ENCODE data around the gene SLFN5.

SLFN5 gene

DNA sequence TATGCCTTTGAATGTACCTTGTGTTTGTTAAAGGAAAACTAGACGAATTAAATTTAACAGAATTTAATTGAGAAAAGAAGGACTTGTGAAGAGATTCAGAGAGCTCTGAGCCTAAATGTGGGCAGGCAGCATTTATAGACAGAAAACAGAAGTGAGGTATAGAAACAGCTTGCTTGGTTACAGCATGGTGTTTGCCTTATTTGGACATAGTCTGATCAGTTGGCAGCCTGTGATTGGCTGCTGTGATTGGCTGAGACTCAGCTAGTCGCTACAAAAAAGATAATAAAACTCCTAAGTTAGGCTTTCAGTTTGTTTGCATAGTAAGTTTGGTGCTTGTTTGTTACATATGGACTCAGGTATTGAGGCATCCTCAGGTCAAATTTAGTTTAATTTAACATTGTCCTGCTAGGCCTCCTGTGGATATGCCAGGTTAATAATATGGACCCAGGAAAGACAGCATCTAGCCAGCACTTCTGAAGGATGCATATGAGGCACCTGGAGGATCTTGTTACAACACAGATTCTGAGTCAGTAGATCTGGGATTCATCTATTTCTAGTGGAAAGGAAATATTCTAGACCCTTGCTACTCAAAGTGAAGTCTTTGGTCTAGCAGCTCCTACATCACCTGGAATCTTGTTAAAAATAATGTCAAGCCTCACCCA, 43.4 kb downstream of the SLFN5 start:
- Histone ChIP-seq H3K9ac (ENCODE audit: low read length) (no peak overlapping the region), H2BK5ac (ENCODE audit: low read depth, low read length, poor library complexity) (no peak overlapping the region), H4K91ac (ENCODE audit: low read depth, low read length) (no peak overlapping the region), H3K79me1 (ENCODE audit: low read length) (no peaks in the 10 kb centered on the region), H3K27ac (ENCODE audit: low read depth, low read length) (no peak overlapping the region), H3K23ac (ENCODE audit: low read length) (no peak overlapping the region), H3K18ac (ENCODE audit: low read length) (no peak overlapping the region), H4K12ac (ENCODE audit: low read depth, low read length) (no peak overlapping the region), H2BK120ac (ENCODE audit: insufficient read depth, low read length, poor library complexity) (no peak overlapping the region), H3K4me3 (ENCODE audit: low read depth, low read length) (no peak overlapping the region), H3K36me3 (ENCODE audit: control insufficient read depth in 1 of 2, insufficient read depth in 2 of 2, low read length in 2 of 2) (no peaks in the 10 kb centered on the region), H3K4ac (ENCODE audit: low read depth, low read length) (no peak overlapping the region), H3K14ac (ENCODE audit: low read length) (no peak overlapping the region), H2BK12ac (ENCODE audit: low read length) (no peak overlapping the region), H3K9me3 (ENCODE audit: insufficient read depth, low read depth, low read length) (no peaks in the 10 kb centered on the region), H2AK5ac (ENCODE audit: low read length) (no peak overlapping the region), H2AFZ (ENCODE audit: insufficient read depth, low read length, poor library complexity) (no peak overlapping the region), H4K8ac (ENCODE audit: low read depth, low read length) (no peak overlapping the region), H3K27me3 (ENCODE audit: insufficient read depth, low read length) (no peaks in the 10 kb centered on the region), H3K4me2 (ENCODE audit: low read length) (no peak overlapping the region), H3K79me2 (ENCODE audit: control insufficient read depth, insufficient read depth, low read length, poor library complexity) (no peaks in the 10 kb centered on the region), H3K4me1 (ENCODE audit: control insufficient read depth in 1 of 2, insufficient read depth in 2 of 2, low read length in 2 of 2) (no peaks in the 10 kb centered on the region)
- no peak for DNase-seq
- no CpG with 5 or more reads among the region's 2 CpGs for WGBS (ENCODE audit: extremely low coverage, insufficient coverage, insufficient read length)

DNA sequence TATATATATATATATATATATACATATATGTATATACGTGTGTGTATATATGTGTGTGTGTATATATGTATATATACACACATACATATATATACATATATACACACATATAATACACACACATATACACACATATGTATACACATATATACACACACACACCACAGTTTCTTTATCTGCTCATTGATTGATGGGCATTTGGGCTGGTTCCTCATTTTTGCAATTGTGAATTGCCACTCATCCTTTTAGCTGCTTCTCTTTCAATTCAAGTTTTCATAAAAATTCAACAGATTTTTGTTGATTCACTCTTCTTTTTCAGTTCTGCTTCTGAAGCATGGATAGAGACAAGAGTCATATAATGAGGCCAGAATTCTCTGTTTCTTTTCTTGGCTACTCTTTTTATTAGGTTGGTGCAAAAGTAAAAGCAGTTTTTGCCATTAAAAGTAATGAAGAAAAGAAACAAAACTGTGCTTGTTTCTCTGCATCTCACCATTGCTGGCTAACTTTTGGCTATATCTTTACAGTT, 44.5 kb downstream of the SLFN5 start:
- Histone ChIP-seq H4K91ac (ENCODE audit: low read depth, low read length) (no peak overlapping the region), H2BK12ac (ENCODE audit: low read length) (no peak overlapping the region), H2BK120ac (ENCODE audit: insufficient read depth, low read length, poor library complexity) (no peak overlapping the region), H2AK5ac (ENCODE audit: low read length) (no peak overlapping the region), H3K27ac (ENCODE audit: low read depth, low read length) (no peak overlapping the region), H3K9me3 (ENCODE audit: insufficient read depth, low read depth, low read length) (no peaks in the 10 kb centered on the region), H3K79me2 (ENCODE audit: control insufficient read depth, insufficient read depth, low read length, poor library complexity) (no peaks in the 10 kb centered on the region), H2BK5ac (ENCODE audit: low read depth, low read length, poor library complexity) (no peak overlapping the region), H4K8ac (ENCODE audit: low read depth, low read length) (no peak overlapping the region), H3K23ac (ENCODE audit: low read length) (no peak overlapping the region), H3K9ac (ENCODE audit: low read length) (no peak overlapping the region), H3K4me2 (ENCODE audit: low read length) (no peak overlapping the region), H3K36me3 (ENCODE audit: control insufficient read depth in 1 of 2, insufficient read depth in 2 of 2, low read length in 2 of 2) (no peaks in the 10 kb centered on the region), H2AFZ (ENCODE audit: insufficient read depth, low read length, poor library complexity) (no peak overlapping the region), H3K27me3 (ENCODE audit: insufficient read depth, low read length) (no peaks in the 10 kb centered on the region), H3K4me1 (ENCODE audit: control insufficient read depth in 1 of 2, insufficient read depth in 2 of 2, low read length in 2 of 2) (no peaks in the 10 kb centered on the region), H3K4me3 (ENCODE audit: low read depth, low read length) (no peak overlapping the region), H4K12ac (ENCODE audit: low read depth, low read length) (no peak overlapping the region), H3K4ac (ENCODE audit: low read depth, low read length) (no peak overlapping the region), H3K14ac (ENCODE audit: low read length) (no peak overlapping the region), H3K79me1 (ENCODE audit: low read length) (no peaks in the 10 kb centered on the region), H3K18ac (ENCODE audit: low read length) (no peak overlapping the region)
- no CpG with 5 or more reads among the region's 1 CpG for WGBS (ENCODE audit: extremely low coverage, insufficient coverage, insufficient read length)
- DNase-seq: no peak

DNA sequence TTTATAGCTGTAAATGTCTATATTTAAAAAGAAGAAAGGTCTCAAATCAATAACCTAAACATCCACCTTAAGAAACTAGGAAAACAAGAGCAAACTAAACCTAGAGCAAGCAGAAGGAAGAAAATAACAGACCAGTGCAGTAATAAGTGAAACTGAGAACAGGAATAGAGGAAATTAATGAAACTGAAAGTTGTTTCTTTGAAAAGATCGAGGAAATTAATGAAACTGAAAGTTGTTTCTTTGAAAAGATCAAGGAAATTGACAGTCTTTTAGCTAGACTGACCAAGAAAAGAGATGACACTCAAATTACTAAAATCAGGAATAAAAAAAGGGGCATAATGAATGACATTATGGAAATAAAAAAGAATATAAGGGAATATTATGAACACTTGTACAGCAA, 46.4 kb downstream of the SLFN5 start:
- DNase-seq: no peak
- WGBS (ENCODE audit: extremely low coverage, insufficient coverage, insufficient read length): no CpG with 5 or more reads among the region's 1 CpG

DNA sequence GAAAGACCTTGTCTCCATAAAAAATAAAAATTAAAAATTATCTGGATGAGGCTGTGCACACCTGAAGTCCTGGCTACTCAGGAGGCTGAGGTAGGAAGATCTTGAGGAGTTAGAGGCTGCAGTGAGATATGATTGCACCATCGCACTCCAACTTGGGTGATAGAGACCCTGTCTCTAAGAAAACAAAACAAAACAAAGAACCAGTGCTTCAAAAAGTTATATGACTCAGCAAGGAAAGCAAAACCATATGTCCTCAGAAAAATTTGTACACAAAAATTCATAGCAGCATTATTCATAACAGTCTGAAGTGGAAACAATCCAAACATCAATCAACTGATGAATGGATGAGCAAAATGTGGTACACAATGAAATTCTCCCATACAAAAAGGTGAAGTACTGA, 48.9 kb downstream of the SLFN5 start:
- Histone ChIP-seq H3K36me3 (ENCODE audit: control insufficient read depth in 1 of 2, insufficient read depth in 2 of 2, low read length in 2 of 2) (no peaks in the 10 kb centered on the region), H3K4me3 (ENCODE audit: low read depth, low read length) (no peak overlapping the region), H3K9me3 (ENCODE audit: insufficient read depth, low read depth, low read length) (no peaks in the 10 kb centered on the region), H3K4ac (ENCODE audit: low read depth, low read length) (no peak overlapping the region), H4K91ac (ENCODE audit: low read depth, low read length) (no peak overlapping the region), H4K8ac (ENCODE audit: low read depth, low read length) (no peak overlapping the region), H3K4me2 (ENCODE audit: low read length) (no peak overlapping the region), H2AFZ (ENCODE audit: insufficient read depth, low read length, poor library complexity) (no peak overlapping the region), H3K27me3 (ENCODE audit: insufficient read depth, low read length) (no peaks in the 10 kb centered on the region), H3K23ac (ENCODE audit: low read length) (no peak overlapping the region), H3K18ac (ENCODE audit: low read length) (no peak overlapping the region), H3K14ac (ENCODE audit: low read length) (no peak overlapping the region), H2AK5ac (ENCODE audit: low read length) (no peak overlapping the region), H3K79me2 (ENCODE audit: control insufficient read depth, insufficient read depth, low read length, poor library complexity) (no peaks in the 10 kb centered on the region), H3K79me1 (ENCODE audit: low read length) (no peaks in the 10 kb centered on the region), H2BK120ac (ENCODE audit: insufficient read depth, low read length, poor library complexity) (no peak overlapping the region), H2BK5ac (ENCODE audit: low read depth, low read length, poor library complexity) (no peak overlapping the region), H3K27ac (ENCODE audit: low read depth, low read length) (no peak overlapping the region), H2BK12ac (ENCODE audit: low read length) (no peak overlapping the region), H3K9ac (ENCODE audit: low read length) (no peak overlapping the region), H3K4me1 (ENCODE audit: control insufficient read depth in 1 of 2, insufficient read depth in 2 of 2, low read length in 2 of 2) (no peaks in the 10 kb centered on the region), H4K12ac (ENCODE audit: low read depth, low read length) (no peak overlapping the region)
- DNase-seq: peak; percentile 44 to 85
- WGBS (ENCODE audit: extremely low coverage, insufficient coverage, insufficient read length): no CpG with 5 or more reads among the region's 1 CpG

More for the DNA sequence above, 46.4 kb downstream of the SLFN5 start:
- H3K4ac ChIP-seq (ENCODE audit: low read depth, low read length): no peak overlapping the region
- no peak overlapping the region for H2AFZ ChIP-seq (ENCODE audit: insufficient read depth, low read length, poor library complexity)
- H3K27ac ChIP-seq (ENCODE audit: low read depth, low read length): no peak overlapping the region
- no peak overlapping the region for H3K23ac ChIP-seq (ENCODE audit: low read length)
- H4K91ac ChIP-seq (ENCODE audit: low read depth, low read length): no peak overlapping the region
- H3K4me3 ChIP-seq (ENCODE audit: low read depth, low read length): no peak overlapping the region
- H3K4me1 ChIP-seq (ENCODE audit: control insufficient read depth in 1 of 2, insufficient read depth in 2 of 2, low read length in 2 of 2): no peaks in the 10 kb centered on the region
- no peak overlapping the region for H3K4me2 ChIP-seq (ENCODE audit: low read length)
- H2AK5ac ChIP-seq (ENCODE audit: low read length): no peak overlapping the region
- no peak overlapping the region for H4K8ac ChIP-seq (ENCODE audit: low read depth, low read length)
- no peaks in the 10 kb centered on the region for H3K27me3 ChIP-seq (ENCODE audit: insufficient read depth, low read length)
- no peak overlapping the region for H3K14ac ChIP-seq (ENCODE audit: low read length)
- H4K12ac ChIP-seq (ENCODE audit: low read depth, low read length): no peak overlapping the region
- H3K79me2 ChIP-seq (ENCODE audit: control insufficient read depth, insufficient read depth, low read length, poor library complexity): no peaks in the 10 kb centered on the region
- no peak overlapping the region for H2BK12ac ChIP-seq (ENCODE audit: low read length)
- H3K9ac ChIP-seq (ENCODE audit: low read length): no peak overlapping the region
- H2BK120ac ChIP-seq (ENCODE audit: insufficient read depth, low read length, poor library complexity): no peak overlapping the region
- no peak overlapping the region for H2BK5ac ChIP-seq (ENCODE audit: low read depth, low read length, poor library complexity)
- no peaks in the 10 kb centered on the region for H3K9me3 ChIP-seq (ENCODE audit: insufficient read depth, low read depth, low read length)
- no peaks in the 10 kb centered on the region for H3K79me1 ChIP-seq (ENCODE audit: low read length)
- no peak overlapping the region for H3K18ac ChIP-seq (ENCODE audit: low read length)
- no peaks in the 10 kb centered on the region for H3K36me3 ChIP-seq (ENCODE audit: control insufficient read depth in 1 of 2, insufficient read depth in 2 of 2, low read length in 2 of 2)

Data from trophoblast cell (in vitro differentiated cells and primary cell).